OCI-LY1 (cell line): Measurements from ENCODE around the gene CHID1.

Source experiments
- EZH2 ChIP-seq: fragments of 200-600 bp; sonication (generic), shearing (Covaris generic); IDR thresholded peaks from 2 replicates; pipeline ENCODE4 v1.8.0; 2017; ENCODE audit warnings: borderline replicate concordance, mixed run types, mild to moderate bottlenecking, antibody characterized with exemption, low read length, moderate library complexity, mixed read lengths
- TF ChIP-seq, protein P1 (sequence below): fragments of 200-600 bp; sonication (generic), shearing (Covaris generic); IDR thresholded peaks from 2 replicates; pipeline ENCODE4 v1.5.1; 2017; ENCODE audit warnings: mild to moderate bottlenecking, antibody characterized with exemption, low read length, moderate library complexity, mixed read lengths

- TF ChIP-seq, protein P1, sequence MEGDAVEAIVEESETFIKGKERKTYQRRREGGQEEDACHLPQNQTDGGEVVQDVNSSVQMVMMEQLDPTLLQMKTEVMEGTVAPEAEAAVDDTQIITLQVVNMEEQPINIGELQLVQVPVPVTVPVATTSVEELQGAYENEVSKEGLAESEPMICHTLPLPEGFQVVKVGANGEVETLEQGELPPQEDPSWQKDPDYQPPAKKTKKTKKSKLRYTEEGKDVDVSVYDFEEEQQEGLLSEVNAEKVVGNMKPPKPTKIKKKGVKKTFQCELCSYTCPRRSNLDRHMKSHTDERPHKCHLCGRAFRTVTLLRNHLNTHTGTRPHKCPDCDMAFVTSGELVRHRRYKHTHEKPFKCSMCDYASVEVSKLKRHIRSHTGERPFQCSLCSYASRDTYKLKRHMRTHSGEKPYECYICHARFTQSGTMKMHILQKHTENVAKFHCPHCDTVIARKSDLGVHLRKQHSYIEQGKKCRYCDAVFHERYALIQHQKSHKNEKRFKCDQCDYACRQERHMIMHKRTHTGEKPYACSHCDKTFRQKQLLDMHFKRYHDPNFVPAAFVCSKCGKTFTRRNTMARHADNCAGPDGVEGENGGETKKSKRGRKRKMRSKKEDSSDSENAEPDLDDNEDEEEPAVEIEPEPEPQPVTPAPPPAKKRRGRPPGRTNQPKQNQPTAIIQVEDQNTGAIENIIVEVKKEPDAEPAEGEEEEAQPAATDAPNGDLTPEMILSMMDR, result no peak
- TF ChIP-seq EZH2, result no peak
Measured at GRCh38 chr11:876545-876944, 34.1 kb downstream of the CHID1 start.
